Measurements from ENCODE around the gene SCYL1.

The SCYL1 gene

GRCh38 chr11:65524741-65525545 is at the start of gene SCYL1:
TSS of gene SCYL1 (plus strand) at chr11:65525083. CDS start at chr11:65525154, 71 bp downstream.
- peak; percentile 78 for DNase-seq

- DNase-seq = no peak
These were observed 48.2 kb upstream of the SCYL1 start for GRCh38 chr11:65476632-65477148.

GRCh38 chr11:65477149-65477965 is 47.5 kb upstream of the SCYL1 start:
- peak; percentile 93 for DNase-seq

- DNase-seq = no peak
These were observed 46.3 kb upstream of the SCYL1 start for GRCh38 chr11:65478388-65479183.

- DNase-seq = no peak
These were observed 45.4 kb upstream of the SCYL1 start for GRCh38 chr11:65479184-65480145.

- DNase-seq = no peak
These were observed 42.5 kb upstream of the SCYL1 start for GRCh38 chr11:65482306-65482850.

- no peak for DNase-seq
These were observed 39.0 kb upstream of the SCYL1 start for GRCh38 chr11:65485920-65486219.

GRCh38 chr11:65486570-65487466 is 38.1 kb upstream of the SCYL1 start:
- DNase-seq = no peak

GRCh38 chr11:65487467-65488272 is 37.2 kb upstream of the SCYL1 start:
- peak; percentile 62 for DNase-seq

- no peak for DNase-seq
These were observed 36.4 kb upstream of the SCYL1 start for GRCh38 chr11:65488273-65489034.

- no peak for DNase-seq
These were observed 35.7 kb upstream of the SCYL1 start for GRCh38 chr11:65489035-65489705.

GRCh38 chr11:65489706-65490320 is 35.1 kb upstream of the SCYL1 start:
- DNase-seq = no peak

GRCh38 chr11:65491163-65491465 is 33.8 kb upstream of the SCYL1 start:
- DNase-seq = no peak

GRCh38 chr11:65491614-65492386 is 33.1 kb upstream of the SCYL1 start:
- no peak for DNase-seq

- no peak for DNase-seq
These were observed 32.6 kb upstream of the SCYL1 start for GRCh38 chr11:65492387-65492636.

- DNase-seq = peak; percentile 72
These were observed 32.1 kb upstream of the SCYL1 start for GRCh38 chr11:65492637-65493366.
